ENCODE data around the gene IGSF9.

IGSF9 gene

DNA sequence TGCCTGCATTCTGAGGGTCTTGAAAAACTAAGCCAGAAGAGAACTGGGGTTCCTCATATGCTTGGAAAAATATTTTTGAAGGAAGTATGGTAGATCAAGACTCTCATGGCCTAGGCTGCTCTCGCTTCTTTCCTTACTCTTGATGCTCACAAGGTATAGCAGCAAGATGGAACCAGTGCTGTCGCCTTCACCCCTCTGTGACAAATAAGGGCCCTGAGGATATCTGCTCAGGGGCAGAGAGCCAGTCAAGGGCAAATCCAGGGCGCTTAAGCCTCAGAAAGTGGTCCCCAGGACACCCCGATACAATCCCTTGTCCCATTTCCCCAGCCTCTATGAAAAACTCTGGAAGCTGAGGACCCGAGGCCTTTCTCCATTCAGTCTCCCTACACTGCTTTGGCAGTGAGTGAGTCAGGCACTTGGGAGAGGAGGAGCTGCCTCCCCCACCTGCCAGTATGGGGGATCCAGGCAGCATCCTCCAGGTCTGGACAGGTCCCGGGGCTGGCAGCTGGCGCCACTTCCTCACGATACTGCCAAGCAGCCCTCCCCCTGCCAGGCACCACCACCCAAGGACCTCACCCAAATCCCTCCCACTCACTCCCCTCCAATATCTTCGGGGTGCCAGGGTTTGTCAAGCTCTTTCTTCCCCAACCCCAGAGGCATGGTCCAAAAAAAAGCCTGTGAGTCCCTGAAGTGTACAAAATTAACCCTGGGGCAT lies 1.3 kb downstream of the IGSF9 start:
- no peak for DNase-seq

DNA sequence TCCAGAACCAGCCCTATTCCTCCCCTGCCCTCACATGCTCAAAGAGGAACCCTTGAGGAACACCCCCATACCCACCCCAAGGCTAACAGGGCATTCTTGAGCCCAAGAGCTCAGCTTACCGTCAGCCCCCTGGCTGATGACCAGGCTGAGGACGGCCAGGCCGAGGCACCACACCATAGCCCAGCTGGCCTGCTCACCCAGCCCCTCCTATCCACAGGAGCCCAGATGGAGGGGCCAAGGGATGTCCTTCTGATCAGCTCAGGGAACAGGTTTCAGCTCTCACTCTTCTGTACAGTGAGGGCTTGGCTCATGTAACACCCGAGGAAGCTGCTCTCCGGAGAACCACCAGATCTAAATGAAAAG lies 2.2 kb downstream of the IGSF9 start:
- no peak for DNase-seq

DNA sequence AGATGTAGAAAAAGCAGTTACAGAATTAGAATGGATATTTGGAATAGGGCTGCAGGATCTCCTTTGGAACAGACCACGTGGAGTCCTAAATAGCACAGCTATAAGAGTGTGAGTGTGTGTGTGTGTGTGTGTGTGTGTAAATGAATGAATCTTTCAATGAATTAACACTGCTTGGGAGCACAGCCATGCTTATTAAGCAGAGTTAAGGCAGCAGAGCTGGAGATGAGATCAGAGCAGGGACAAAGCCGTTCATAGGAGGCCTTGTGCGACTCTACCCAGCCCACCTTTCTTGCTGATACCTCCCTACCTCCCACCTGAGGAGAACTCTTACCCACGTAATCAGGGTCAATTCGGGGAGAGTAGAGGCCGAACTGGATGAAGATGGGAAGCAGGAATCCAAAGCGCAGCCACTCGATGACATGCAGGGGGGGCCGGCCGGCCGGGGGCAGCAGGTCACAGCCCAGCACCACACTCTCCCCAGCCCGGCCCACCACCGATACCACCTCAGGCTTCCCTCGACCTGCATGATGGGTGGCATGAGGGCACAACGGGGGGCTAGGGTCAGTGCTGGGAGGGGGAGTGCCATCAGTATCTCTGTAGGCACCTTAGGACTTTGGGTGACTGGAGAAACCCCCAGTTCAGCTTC lies 2.7 kb downstream of the IGSF9 start:
- no peak for DNase-seq

DNA sequence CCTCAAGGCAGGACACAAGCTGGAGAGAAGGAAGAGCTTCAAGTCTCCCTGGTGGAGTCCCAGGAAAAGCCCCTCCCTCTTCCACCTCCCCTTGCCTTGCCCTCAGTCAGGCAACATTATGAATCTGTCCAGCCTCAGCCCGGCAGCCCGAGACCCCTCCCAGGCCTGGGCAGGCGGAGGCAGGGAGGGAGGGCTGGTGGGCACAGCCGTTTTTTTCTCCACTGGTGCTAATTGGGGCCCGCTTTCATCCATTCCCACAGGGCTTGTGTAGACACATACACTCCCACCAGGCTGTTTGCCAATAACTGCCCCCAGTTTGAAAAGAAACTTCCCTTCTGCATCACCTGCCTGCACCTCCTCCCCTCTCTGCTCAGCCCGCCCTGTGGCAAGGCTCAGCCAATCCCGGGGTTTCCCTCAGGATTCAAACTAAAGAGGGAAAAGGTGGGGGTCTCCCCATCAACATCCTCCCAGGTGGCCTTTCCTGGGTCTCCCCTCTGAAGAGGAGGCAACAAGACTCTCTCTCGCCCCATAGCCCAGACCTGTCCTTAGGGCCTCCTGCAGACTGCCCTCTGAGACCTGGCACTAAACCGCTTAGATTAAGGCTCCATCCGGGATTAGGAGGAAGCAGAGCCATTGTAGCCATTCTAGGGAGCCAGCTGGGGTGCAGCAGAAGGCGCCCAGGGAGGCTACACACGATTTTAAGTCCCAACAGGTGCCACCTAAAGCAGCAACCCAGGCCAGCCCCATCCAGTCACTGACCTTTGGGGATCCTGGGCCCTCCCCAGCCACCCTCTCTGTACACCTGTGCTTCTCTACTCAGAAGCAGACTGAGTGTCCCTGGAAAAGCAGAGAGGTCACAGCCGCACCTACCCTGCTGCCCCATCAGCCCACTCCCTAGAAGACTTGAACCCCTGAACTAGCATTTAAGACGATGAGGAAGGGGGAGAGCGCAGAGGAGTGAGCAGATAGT lies 3.5 kb downstream of the IGSF9 start:
- no peak for DNase-seq

DNA sequence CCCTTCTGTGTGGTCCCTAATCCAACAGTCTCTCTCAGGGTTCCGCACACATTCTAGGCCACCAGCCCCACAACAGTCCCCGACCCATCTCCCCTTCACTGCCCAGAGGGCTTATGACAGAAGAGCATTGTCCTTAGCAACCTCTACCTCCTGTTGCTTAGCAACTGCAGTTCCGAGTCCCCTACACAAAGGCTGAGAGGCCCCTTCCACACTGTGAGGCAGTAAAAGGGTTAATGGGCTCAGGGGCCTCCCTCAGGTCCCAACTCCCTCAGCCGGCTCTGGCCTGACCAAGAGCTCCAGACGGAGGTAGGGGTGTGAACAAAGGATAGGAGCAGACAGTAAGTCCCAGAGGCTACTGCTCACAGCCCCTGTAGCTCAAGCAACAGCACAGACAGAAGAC lies 4.3 kb downstream of the IGSF9 start:
- no peak for DNase-seq

DNA sequence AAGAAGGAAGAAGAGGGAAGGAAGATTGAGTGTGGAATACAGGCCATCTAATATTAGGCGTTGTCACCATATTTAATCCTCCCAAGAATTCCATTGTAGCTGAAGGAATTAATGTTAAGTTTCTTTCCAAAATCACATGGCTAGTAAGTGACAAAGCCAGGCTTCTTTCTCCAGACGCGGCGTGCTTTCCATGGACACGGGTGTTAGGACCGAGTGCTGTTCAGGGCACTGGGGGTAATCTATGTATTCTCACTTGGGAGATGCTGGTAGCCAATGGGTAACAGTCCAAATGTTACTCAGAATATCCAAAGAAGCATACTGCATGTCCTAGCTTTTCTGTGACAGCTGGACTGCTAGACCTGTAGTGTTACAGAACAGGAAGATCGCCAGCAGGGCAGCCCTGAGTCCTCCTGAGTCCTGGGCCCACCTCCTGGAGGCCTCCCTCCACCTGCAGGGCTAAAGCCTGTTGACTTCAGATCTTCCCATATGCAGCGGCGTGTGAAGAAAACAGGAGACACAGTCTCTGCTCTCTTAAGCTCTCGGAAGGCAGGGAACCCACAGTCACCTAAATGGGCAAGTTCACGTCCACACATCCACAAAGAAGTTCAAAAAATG lies 5.3 kb downstream of the IGSF9 start:
- no peak for DNase-seq

DNA sequence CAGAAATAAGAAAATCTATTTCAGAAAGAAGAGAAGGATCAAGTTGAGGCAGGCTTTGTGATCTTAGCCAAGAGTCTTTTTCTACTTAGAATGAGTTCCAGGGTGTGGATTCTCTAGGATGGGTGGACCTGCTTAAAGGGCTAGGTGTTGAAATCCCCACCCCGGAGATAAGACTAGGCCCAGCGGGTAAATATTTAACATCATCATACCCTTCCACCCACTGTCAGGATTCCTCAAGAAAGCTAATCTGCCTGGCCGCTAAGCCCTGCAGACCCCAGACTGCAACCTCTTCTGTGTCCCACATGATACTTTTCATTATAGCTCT lies 5.8 kb downstream of the IGSF9 start:
- no peak for DNase-seq

DNA sequence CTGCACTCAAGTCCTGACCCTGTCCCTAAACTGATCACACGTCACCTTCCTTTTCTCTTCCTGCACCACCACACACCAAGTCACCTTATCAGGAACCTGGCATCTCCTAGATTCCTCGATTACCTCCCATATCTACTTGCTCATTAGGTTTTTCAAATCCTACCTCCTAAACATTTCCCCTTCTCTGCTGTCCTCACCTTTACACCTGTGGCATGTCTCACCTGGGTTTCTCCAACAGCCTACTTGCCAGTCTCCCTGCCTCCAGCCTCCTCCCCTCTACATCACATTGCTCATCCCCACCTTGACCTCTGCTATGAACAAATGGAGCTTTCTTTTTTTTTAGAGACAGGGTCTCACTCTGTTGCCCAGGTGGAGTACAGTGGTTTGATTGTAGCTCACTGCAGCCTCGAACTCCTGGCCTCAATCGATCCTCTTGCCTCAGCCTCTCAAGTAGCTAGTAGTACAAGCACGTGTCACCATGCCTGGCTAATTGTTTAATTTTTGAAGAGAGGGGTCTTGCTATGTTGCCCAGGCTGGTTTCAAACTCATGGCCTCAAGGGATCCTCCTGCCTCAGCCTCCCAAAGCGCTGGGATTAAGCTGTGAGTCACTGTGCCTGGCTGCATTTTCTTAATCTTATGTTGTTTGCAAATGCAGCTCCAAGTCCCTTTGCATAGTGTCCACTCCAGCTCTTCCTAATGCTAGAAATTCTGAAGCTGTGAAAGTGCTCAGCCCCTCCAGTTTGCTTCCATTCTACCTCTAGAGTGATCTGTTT lies 6.3 kb downstream of the IGSF9 start:
- DNase-seq = no peak

DNA sequence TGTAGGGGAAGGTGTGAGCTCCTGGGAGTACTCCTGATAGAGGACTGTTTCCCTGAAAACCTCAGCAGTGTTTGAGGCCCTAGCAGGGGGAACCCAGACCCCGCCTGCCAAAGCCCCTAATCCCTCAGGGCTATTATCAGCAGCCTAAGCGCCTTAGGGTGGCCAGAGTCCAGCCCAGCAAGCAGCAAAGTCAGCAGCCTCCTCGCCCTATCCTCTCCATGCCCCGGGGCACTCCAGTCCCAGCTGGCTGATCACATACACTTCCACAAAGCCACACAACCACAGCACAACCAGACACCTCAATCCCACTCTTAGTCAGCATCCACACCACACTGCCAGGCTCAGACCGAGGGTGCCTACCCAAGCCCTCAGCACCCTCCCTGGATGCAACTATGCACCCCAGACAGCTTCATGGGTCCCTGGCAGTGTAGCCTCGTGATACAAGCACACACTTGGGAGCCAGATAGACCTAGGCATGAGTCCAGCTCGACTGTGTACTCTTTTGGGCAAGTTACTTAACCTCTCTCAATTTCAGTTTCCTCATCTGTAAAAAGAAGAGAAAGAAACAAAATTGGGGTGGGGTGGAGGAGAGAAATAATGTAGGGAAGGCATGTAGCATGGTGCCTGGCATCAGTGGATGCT lies 7.1 kb downstream of the IGSF9 start:
- no peak for DNase-seq

DNA sequence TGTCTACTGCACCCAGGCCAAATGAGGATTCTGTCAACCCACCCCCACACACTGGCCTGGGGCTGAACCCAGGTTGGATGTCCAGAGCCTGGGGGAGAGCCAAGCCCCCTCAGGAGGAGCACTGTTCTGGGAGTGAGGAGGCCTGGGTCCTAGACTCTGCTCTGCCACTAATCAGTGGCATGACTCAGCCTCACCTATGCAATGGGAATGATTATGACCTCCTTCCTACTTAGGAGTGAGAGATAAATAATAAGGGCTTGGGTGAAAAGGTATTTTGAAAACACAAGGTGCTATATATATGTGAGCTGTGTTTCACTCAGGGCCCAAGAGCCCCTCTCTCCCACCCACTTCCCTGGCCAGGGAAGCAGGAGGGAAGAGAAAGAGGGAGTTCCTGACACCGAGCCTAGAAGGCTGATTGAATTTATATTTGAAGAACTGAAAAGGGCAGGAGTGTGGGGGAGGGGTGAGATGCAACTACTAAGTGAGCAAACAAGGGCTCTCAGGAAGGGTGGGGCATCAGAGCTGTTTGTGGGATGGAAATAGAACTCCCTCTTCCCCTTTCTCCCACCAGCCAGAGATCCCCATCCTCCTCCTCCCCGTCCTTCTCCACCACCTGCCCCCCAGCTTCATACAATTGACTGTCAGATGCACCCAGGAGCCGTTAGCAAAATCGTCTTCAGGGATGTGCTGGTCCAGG lies 8.2 kb downstream of the IGSF9 start:
- DNase-seq = no peak

DNA sequence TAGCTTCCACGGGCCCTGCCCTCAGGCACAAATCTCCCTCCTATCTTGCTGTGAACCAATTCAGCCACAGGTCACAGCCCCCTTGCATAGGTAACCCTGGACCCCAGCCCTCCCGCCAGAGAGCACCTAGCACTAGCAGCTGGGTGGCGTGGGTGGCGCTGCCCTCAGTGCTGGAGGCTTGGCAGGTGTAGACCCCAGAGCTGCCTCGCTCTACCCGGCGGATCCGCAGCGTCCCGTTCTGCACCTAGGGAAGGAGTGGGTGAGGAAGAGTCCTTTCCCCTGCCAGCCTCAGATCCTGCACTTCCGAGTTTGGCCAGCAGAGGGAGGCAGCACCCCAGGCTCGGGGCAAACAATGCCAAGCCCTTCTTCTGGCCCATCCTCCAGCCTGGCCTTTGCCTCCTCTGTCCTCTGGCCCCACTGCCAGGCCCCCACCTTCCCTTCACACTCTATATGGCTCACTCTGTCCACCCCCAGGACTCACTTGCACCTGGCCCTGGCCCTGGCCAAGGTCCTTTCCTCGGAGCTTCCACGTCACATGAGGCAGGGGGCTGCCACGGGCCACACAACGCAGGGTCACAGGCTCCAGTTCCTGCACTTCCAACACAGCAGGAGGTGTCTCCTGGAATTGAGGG lies 9.0 kb downstream of the IGSF9 start:
- peak; percentile 19 for DNase-seq

DNA sequence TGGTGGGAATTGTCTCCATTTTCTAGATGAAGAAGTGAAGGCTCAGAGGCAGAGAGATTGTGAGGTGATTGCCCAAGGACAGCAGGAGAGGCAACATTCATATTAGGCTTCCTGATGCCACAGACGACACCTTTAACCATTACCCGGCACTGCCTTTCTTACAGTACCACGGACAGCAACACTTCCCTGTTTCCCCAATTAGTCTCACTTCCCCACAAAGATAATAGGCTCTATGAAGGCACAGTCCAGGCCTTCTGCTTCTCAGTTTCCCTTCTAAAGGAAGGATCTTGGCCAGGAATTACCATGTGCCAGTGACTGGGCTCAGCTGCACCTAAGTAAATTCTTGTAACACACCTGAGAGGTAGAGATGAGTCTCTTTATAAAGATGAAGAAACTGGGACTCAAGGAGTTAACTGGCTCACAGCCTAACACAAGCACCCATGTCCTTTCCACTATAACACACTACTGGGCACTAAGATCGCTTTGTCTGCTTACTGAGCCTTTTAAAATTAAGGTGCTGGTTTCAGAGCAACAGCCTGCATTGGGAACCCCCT lies 9.6 kb downstream of the IGSF9 start:
- no peak for DNase-seq

DNA sequence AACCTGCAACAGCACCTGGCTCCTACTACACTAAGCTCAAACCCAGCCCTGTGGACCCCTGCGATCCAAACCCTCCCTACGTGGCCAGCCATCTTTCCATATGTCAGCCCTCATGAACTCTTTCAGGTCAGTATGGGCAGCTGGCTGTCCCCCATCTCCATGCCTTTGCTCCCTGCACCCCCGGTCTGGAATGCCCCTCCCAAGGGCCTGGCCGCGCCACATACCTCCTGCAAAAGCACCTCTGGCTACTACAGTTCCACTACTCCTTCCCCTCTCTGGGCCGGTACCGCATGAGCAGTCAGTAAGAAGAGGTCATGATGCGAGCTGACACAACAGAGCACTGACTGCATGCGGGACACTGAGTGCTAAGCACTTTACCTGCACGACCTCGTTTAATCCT lies 10.1 kb downstream of the IGSF9 start:
- no peak for DNase-seq

DNA sequence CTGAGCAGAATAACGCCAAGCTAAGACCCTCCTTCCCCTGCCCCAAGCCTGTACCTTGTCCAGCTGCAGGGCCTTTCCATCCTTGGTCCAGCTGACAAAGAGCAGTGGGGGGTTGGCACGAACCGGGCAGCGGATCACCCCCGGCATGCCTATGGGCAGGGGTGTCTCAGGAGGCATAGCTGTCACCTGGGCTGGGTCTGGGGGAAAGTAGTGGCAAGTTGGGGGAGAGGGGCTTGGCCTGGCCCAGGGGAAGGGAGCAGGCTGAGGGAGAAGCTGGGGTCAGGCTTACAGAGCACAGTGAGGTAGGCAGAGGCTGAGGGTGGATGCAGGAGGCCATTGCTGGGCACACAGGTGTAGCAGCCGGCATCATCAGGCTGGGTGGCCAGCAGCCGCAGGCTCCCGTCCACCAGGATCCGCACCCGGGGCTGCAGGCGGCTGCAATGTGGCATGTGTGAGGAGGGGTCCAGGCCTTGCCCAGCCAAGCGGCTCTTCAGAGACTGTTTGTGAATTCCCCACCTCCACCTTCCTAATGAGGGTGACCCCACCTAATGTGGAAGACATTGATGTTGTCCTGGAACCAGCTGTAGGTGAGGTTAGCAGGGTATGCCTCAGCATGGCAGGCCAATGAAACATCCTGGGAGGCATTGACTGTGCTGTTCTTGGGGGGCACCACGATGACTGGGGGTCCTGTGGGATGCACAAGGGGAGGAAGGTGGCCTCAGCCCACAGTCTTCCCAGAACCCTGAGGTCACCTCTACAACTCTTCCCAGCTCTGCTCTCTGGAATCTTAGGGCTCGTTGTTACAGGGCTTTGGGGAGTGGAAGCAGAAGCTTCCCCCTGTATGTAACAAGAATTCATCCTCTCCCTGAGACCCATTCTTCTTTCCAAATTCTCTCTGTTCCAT lies 11.0 kb downstream of the IGSF9 start:
- no peak for DNase-seq

DNA sequence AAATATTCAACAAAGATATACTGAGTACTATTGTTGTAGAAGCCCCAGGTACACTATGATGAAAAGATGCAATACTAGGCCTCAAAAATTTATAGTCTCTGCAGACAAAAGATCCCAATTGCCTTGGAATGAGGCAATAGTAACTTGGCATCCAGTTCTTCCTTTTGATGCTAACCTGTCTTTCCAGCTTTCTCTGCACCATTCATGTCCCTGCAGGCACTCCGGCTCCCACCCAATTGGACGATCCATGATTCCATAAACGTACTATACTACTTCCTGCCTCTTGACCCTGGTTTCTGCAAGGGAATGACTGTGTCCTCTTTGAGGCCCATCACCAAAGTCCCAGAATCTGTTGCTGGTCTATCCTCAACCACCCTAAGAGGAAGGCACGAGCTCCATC lies 12.1 kb downstream of the IGSF9 start:
- DNase-seq = no peak

DNA sequence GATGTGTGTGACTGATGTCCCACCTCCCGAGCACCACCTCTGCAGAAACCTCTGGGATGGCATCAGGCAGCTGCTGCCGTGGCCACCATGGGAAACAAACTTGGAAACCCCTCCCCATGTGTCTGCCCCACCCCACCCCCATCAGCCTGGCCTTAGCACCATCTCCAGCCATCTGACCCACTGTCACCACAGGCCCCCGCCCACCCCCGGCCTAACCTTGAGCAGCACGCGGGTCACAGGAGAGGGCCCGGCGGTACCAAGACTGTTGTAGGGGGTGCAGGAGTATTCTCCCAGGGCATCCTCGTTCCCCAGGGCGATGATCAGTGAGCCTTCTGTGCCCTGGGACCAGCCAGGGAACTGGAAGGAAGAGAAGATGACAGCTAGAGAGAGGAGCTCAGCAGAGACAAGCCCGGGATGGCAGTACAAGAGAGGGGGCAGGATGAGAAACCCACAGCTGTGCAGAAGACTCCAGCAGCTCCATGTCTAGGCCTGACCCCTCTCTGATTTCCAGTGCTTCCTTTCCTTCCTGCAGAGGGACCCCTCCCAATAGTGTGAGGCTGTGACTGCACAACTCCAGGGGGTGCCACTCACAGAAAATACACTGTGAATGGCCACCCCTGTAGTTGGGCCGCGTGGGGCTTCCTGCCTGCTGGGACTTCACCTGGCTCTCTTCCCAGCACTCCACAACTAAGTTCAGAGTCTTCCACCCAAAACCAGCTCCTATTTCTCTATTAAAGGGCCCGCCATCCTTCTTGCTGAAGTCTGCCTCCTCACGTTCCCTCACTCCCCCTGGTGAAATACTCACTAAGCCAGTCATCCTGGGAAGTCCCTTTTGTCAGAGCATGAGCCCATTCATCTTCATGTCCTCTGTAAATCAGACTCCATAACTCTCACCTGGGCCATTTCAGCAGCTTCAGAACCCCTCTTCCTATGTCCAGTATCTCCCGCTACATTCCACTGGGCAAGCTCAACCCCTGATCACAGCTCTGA lies 12.8 kb downstream of the IGSF9 start:
- DNase-seq = no peak

DNA sequence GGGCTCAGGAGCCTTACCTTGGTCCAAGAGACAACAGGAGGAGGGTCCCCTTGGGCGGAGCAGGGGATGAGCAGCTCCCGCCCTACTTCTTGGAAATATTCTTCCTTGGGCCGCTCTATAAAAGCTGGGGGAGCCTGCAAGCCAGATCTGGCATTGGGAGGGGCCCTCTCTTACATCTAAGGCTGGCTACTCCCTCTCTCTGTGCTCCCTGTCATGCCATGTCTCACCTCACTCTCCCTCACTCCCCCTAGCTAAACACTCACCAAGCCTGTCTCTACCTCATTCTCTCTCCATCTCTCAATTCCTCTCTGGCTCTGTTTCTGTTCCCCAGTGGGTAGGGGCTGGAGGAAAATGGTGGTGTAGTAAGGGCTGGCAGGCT lies 13.6 kb downstream of the IGSF9 start:
- no peak for DNase-seq

DNA sequence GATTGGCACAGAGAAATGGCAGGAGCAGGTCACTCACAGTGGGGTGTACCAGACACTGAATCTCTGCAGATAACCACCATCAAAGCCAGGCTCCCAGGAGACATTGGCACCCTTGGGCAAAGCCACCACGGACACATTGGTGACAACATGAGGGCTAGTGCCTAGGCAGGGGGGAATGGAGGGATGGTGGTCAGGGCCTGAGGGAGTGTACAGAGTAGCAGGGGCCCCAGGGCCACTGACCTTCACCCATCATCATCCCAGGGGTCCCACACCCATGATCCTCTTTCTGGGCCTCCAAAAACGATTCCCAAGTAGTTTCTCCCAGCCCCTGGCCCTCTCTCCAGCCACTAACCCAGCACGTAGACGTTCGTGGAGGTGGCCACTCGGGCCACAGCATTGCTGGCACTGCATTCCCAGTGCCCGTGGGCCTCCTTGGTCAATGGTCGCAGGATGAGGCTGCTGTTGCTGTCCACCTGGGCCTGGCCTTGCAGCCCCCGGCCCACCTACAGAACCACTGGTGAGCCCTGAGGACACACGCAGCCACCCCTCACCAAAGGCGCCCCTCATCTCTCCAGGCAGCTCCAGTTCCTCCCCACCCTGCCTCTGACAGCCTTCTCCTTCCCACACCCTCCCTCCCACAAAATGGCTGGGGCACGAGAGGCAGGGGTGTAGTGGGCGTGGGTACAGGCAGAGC lies 14.2 kb downstream of the IGSF9 start:
- DNase-seq = no peak

Data from T1000 (cell line).